HG03521 (cell line): ENCODE results near the gene RAPSN.

ENCODE experiments used
- ATAC-seq: cut with Tn5 transposase; IDR thresholded peaks from one replicate; pipeline ENCODE4 v1.9.1; 2021; ENCODE audit warnings: mild to moderate bottlenecking, moderate library complexity; ENCODE audit not compliant: unreplicated experiment

RAPSN gene

GRCh38 chr11:47409440-47410369, 39.2 kb downstream of the RAPSN start:
- ATAC-seq, result no peak

- no peak for ATAC-seq
Observed at GRCh38 chr11:47408598-47409439, 40.1 kb downstream of the RAPSN start.

- ATAC-seq, result peak; percentile 85
Observed at GRCh38 chr11:47407746-47408590, 41.0 kb downstream of the RAPSN start, which contains the start of gene SLC39A13. SLC39A13 (plus strand) TSS chr11:47408590; CDS start chr11:47410095, 1,505 bp downstream.

- ATAC-seq, result no peak
Observed at GRCh38 chr11:47406896-47407745, 41.8 kb downstream of the RAPSN start.

DNA sequence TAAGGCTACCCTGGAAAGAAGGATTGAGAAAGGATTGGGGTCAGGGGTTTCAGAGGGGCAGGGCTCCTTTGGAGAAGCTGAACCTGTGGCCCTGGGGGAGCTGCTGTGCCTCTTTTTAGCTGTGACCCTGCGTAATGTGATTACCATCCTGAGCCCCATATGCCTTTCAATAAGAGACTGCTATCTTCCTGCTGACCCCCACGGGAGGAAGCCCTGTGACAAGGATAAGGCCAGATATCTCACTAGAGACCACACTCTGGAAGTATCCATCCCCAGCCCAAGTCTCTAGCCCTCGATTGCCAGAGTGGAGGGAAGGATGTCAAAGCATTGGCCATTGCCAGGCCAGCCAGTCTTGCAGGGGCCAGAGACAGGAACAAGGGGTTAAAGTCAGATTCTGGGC, 45.4 kb downstream of the RAPSN start:
- no peak for ATAC-seq

DNA sequence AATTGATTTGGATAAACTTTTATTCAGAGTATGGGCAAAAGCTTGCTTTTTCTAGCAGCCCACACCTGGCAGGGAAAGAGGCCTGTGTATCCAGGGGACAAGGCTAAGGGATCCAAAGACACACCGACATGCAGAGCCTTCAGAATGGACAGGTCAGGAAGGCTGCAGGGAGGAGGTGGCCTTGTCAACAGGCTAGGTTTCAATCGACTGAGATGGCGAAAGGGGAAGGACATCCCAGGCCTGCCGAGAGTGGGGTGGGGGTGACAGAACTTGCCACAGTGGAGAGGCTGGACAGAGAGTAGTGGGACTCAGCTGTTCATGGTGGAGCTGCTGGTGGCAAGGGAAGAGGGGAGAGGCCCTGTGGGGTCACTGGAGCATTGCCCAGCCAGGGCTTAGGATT, 45.8 kb downstream of the RAPSN start:
- no peak for ATAC-seq

GRCh38 chr11:47400768-47401279, 48.1 kb downstream of the RAPSN start:
- peak; percentile 56 for ATAC-seq

DNA sequence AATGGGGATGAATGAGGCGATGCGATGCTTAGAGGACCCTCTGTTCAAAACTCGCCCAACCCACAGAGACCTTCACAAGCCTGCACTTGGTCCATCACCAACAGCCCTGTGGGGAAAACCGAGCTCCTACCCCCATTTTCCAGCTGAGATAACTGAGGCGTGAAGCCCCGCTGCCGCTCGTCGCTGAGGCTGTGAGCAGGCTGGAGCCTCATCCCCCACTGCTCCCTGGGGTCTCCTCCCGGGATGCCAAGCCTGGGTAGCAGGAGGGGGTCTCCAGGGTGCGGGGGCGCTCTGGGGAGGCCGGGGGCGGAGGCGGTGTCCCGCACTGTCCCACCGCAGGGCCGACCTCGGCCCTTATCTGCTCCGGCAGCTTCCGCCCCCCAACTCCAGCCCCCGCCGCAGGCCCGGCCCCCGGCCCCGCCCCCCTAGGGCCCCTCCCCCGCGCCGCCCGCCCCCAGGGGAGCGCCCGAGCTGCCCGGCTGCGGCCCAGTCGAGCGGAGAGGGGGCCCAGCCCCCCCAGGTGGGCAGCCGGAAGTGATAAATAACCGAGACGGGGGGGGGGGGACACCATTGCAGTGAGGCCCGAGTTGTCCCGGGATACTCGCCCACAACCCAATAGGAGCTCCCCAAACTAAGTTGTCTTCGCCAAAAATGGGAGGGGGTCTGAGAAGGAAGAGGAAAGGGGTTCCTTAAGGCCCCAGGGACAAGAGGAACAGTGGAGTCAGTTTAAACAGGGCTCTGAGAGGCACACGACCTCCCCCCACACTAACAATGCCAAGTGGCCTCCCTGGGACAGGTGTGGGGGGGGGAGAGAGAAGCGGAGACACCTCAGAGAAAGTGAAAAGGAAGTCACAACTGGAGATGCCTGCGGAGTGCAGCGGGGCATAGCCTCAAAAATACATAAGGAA, 48.8 kb downstream of the RAPSN start:
- ATAC-seq, result peak; percentile 37

- no peak for ATAC-seq
Observed at GRCh38 chr11:47398551-47398950, 50.4 kb downstream of the RAPSN start.

GRCh38 chr11:47398011-47398410, 50.9 kb downstream of the RAPSN start:
- ATAC-seq, result no peak

DNA sequence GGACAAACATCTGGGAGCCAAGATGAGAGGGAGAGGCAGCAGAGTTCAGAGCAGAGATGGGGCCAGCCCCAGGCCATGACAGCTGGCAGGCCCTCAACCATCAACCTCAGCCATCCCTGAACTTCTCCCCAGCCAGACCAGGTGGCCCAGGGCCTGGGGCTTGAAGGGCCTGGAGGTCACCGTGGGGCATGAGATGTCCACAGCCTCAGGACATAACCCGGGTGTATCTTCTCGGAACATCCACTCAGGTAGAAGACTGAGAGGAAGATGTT, 53.0 kb downstream of the RAPSN start:
- no peak for ATAC-seq

DNA sequence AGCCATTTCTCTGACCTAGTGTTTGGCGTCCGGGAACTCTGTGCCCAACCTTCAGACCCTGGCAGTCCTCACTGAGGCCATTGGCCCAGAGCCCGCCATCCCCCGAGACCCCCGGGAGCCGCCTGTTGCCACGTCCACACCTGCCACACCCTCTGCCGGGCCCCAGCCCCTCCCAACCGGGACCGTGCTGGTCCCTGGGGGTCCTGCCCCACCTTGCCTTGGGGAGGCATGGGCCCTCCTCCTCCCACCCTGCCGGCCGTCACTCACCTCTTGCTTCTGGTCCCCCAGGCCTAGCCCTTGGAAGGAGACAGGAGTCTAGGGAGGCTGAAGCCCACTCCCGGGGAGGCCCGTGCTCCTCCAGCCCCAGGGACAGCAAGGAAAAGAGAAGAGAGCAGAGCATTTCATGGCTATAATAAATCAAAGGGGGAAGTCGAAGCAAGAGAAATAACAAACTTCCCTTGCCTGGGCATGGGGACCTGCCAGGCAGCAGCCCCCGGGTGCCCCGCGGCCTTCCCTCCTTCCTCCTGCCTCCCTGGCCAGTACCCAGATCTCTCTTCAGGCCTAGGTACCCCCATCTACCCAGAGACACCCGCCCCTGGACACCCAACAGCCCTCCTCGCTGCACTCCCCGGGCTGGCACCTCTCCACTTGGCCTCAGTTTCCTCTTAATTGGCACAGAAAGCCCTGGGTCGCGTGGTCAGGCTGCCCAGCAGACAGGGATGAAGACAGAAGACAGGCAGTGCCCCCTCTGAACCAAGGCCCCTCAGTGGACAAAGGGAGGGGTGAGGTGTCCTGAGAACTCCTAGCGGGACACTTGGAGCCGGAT, 53.5 kb downstream of the RAPSN start:
- ATAC-seq, result no peak

GRCh38 chr11:47394322-47395222, 54.4 kb downstream of the RAPSN start:
- peak; percentile 38 for ATAC-seq

GRCh38 chr11:47394050-47394321, 55.0 kb downstream of the RAPSN start:
- ATAC-seq, result no peak

DNA sequence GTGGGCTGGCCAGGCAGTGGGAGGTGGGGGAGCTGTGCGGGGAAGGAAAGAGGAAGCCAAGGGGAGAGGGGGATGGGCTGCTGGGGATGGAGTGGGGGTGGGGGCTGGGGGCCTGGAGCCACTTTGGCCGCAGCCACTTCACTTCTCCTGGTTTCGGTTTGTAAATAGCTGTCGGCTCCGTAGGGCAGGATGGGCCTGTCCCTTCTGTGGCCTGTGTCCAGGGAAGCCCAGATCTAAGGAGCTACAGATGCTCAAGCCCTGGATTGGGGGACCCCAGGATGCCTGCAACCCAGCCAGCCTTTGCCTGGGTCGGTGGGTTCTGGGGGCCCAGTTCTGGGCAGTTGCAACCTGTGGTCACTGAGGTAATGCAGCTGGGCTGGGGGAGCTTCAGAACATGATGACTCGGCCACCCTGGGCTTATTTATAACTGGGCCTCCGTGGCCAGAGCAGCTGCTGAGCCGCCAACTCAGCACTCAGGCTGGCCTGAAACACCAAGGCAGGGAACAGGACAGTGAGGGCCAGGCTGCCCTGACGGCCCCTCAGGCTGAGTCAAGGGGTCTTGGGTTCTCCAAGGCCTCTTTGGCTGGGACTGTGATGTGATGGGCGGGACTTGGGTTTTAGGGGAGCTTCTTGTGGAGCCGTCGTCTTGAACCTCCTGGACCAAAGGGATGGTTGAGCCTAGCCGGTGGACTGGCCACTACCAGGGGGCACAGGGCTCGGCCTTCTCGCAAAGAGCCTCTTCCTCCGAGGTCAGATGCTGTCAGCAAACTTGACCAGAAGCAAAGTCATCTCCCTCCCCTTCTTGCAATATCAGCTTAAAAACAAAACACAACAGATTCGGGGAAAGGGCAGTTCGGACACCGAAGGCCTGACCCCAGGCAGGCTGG, 55.5 kb downstream of the RAPSN start:
- ATAC-seq, result no peak

DNA sequence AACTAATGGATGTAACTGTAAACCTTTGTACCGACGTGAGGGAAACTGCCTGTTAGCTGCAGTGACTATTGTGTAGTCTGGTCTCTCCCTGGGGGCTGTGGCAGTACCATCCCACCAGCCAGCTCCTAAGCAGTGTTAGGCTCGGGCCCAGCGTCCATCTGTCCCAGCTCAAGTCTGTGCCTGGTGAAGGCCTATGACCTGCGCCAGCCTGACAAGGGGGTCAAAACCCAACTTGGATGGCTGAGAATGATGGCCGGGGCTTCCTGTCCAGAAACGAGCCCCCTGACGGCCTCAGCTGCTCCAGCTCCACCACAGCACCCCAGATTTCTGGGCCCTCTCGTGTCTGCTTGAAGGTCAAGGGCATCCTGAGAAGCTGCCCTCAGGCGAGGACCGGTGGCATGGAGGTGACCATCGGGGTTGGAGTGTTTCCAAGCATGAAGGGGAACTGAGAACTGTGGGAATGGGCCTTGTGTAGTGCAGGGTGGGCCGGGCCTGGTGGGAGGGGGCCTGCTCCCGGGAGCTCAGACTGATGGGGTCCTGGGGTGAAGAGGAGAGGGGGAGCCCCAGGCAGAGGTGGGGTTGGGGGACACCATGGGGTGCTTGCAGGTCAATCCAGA, 56.3 kb downstream of the RAPSN start:
- ATAC-seq, result no peak
